ENCODE results near the gene HNRNPUL2. TPM values are rescaled to one million over a fixed set of nuclear protein-coding genes. Genes with fewer than 3 reads are reported as not detected.

Gene HNRNPUL2
- total and polyA plus RNA-seq, 9 of the 15 experiments (the other 6 are each of a cell fraction or from before 2014, with no cell fraction given): 0.89 to 44.3 (median 15.2) TPM

- TF ChIP-seq NR0B1 (IDR thresholded peaks at IDR 0.05; ENCODE audit: partially characterized antibody): no peak
- TF ChIP-seq, protein P1, sequence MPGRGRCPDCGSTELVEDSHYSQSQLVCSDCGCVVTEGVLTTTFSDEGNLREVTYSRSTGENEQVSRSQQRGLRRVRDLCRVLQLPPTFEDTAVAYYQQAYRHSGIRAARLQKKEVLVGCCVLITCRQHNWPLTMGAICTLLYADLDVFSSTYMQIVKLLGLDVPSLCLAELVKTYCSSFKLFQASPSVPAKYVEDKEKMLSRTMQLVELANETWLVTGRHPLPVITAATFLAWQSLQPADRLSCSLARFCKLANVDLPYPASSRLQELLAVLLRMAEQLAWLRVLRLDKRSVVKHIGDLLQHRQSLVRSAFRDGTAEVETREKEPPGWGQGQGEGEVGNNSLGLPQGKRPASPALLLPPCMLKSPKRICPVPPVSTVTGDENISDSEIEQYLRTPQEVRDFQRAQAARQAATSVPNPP (IDR thresholded peaks at IDR 0.05; ENCODE audit: borderline replicate concordance, insufficient read depth, insufficient read length): no peak
- no peak for TF ChIP-seq BRD9 (IDR thresholded peaks at IDR 0.05; ENCODE audit: low read depth, partially characterized antibody)
- TF ChIP-seq ERF (CRISPR knock-in tag; IDR thresholded peaks at IDR 0.05): no peak
- no peak for TF ChIP-seq ZNF217 (CRISPR knock-in tag; IDR thresholded peaks at IDR 0.05)
- peak; percentile 95 for TF ChIP-seq TFE3 (CRISPR knock-in tag; IDR thresholded peaks at IDR 0.05)
- TF ChIP-seq POLR2G (IDR thresholded peaks at IDR 0.05; ENCODE audit: low read depth, low read length): peak; percentile 94
- TF ChIP-seq LEF1 (IDR thresholded peaks at IDR 0.05): no peak
- 0 out of 2 replicates have a peak, but pooled peaks have one; percentile 60 for TF ChIP-seq ARID4B (CRISPR knock-in tag; IDR thresholded peaks at IDR 0.05)
- TF ChIP-seq XRCC5 (IDR thresholded peaks at IDR 0.05; ENCODE audit: low read depth, low read length): peak; percentile 59; the same call in 1 of the 2 replicates
- TF ChIP-seq CBX1 (IDR thresholded peaks at IDR 0.05; ENCODE audit: low read depth): peak; percentile 76; the same call in 1 of the 2 replicates
- no peak for TF ChIP-seq CC2D1A (IDR thresholded peaks at IDR 0.05)
- no peak for TF ChIP-seq FOXJ3 (CRISPR knock-in tag; IDR thresholded peaks at IDR 0.05)
- peak; percentile 75 for TF ChIP-seq KDM5B (IDR thresholded peaks at IDR 0.05; ENCODE audit: insufficient replicate concordance, low read depth, low read length)
- no peak for TF ChIP-seq U2AF2 (optimal IDR thresholded peaks at IDR 0.05; ENCODE audit: low read depth, low read length)
- TF ChIP-seq ZNF311 (CRISPR knock-in tag; IDR thresholded peaks at IDR 0.05): no peak
- TF ChIP-seq KHSRP (IDR thresholded peaks at IDR 0.05): no peak
- no peak for TF ChIP-seq SP2 (IDR thresholded peaks at IDR 0.05; ENCODE audit: extremely low read depth, low read depth, low read length, poor library complexity, severe bottlenecking)
Observed at GRCh38 chr11:62678770-62679696, 48.2 kb downstream of the HNRNPUL2 start, which contains the start of gene UBXN1 (continued).
